Vagina (tissue), 2 donors: ENCODE measurements around the gene ALG12.

ENCODE experiments used
- CTCF ChIP-seq, 3 experiments: fragments of 450-650 bp in 2 of 3; fragments of 200-600 bp in 1 of 3; sonication (generic) in 1 of 3; IDR thresholded peaks; one replicate each; pipeline ENCODE4 v1.5.1; 2017 to 2019; ENCODE audit warnings: antibody characterized with exemption in 3 of 3, mild to moderate bottlenecking in 2 of 3, moderate library complexity in 2 of 3
- POLR2A ChIP-seq, 2 donors: fragments of 450-650 bp; IDR thresholded peaks; one replicate each; pipeline ENCODE4 v1.6.1; 2017; ENCODE audit warnings: antibody characterized with exemption in 2 of 2, mild to moderate bottlenecking in 2 of 2, moderate library complexity in 2 of 2
- POLR2AphosphoS5 ChIP-seq, 2 donors: sonication (generic); formaldehyde crosslinking; IDR thresholded peaks; one replicate each; pipeline ENCODE4 v1.9.0; 2017; ENCODE audit warnings: antibody characterized with exemption in 2 of 2, mild to moderate bottlenecking in 2 of 2, low read depth in 1 of 2; ENCODE audit not compliant: insufficient read depth in 1 of 2

GRCh38 chr22:49879871-49880270 is 38.4 kb downstream of the ALG12 start:
- TF ChIP-seq POLR2AphosphoS5 (IDR thresholded peaks at IDR 0.05; ENCODE audit: insufficient read depth in 1 of 2, low read depth in 1 of 2) (no peak), CTCF (IDR thresholded peaks at IDR 0.05) (no peak), POLR2A (IDR thresholded peaks at IDR 0.05) (no peak)
